T-helper 1 cell treated with Interleukin-12 subunit alpha and Interleukin-12 subunit beta and Interleukin-4 antibody, amounts not matched to agents 30 μg/mL and 1 μg/mL, for 36 hours (primary cell): ENCODE results near the gene RFTN1.

ENCODE experiments used
- H3K27ac Mint-ChIP-seq: one replicate; pipeline ENCODE4 v1.8.0; 2021; ENCODE audit warnings: mild to moderate bottlenecking, mixed read lengths
- H3K27me3 Mint-ChIP-seq: one replicate; pipeline ENCODE4 v1.8.0; 2021; ENCODE audit warnings: low read depth, mixed read lengths
- H3K36me3 Mint-ChIP-seq: one replicate; pipeline ENCODE4 v1.8.0; 2021; ENCODE audit warnings: low read depth, mixed read lengths
- H3K4me1 Mint-ChIP-seq: one replicate; pipeline ENCODE4 v1.8.0; 2021; ENCODE audit warnings: low read depth, mixed read lengths
- H3K4me3 Mint-ChIP-seq: one replicate; pipeline ENCODE4 v1.8.0; 2021; ENCODE audit warnings: mild to moderate bottlenecking, moderate library complexity, mixed read lengths
- H3K9me3 Mint-ChIP-seq: one replicate; pipeline ENCODE4 v1.8.0; 2021; ENCODE audit warnings: mixed read lengths

RFTN1 gene

DNA sequence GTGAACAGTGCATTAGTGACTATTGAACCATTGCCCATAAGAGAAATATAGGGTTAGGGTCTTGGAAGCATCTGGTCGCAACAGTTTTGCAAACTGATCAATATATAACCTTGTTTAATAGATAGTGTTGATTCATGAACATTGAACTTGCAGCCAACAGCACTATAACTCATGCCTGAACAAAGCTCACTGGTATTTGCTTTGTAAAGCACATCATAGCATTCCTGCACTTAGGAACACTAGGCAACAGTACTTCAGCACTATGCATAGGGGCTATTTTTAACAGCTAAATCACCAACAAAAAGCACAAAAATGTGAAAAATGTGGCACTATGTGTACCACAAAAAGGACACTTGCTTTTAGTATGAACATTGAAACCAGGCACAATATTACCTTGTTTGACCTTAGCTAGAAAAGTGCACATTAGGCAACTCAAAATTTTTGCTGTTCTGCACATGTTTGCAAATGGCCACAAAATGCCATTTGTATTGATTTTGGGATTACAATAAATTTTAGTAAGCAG is 180.5 kb downstream of the RFTN1 start:
- peaks cover 29% of the 10 kb centered on the region for H3K4me1 Mint-ChIP-seq
- peaks cover 70% of the 10 kb centered on the region for H3K36me3 Mint-ChIP-seq
- no peaks in the 10 kb centered on the region for H3K27me3 Mint-ChIP-seq
- H3K9me3 Mint-ChIP-seq = peaks cover 16% of the 10 kb centered on the region
- no peak overlapping the region for H3K4me3 Mint-ChIP-seq
- peak overlapping the region; percentile 77 for H3K27ac Mint-ChIP-seq

DNA sequence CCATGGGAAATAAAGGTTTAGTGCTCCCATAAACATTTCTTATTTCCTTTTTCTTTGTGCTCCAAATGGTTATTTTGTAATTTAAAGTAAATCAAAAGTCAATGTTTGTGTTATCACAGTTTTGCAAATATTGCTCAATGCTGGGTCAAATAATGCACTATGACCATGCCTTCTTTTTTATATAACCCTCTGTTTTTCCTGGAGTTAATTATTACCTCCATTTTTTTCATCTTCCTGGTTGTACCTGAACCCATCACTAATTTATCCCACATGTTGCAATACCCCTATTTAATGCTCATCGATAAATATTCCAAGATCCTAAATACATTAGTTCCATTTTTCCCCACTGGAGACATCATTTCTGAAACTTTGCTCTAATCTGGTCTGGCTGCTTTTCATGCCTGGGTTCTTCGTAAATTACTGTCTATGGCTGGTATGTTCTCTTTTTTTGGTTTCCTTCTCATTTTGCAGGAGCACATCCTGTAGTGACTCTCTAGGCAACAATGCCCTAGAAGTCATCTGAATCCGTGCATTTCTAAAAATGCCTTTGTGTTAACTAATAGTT is 182.1 kb downstream of the RFTN1 start:
- peaks cover 71% of the 10 kb centered on the region for H3K36me3 Mint-ChIP-seq

DNA sequence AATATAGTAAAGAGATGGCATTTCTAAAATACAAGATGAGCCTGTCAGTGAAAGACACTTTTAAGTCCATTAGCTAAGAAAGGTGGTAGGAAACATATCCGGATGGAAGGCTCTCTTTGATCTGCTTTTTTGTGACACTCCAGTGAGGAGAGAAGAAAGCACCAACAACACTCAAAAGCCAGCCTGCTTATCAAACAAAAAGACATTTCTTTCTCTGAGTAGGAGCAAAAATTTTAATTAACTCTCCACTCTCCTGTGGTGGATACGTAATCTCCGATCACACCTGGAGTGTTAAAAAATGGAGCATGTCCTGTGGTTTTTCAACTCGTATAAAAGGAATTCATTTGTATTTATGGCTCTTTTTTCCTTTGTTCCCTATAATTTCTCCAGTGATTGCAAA is 183.1 kb downstream of the RFTN1 start:
- H3K4me1 Mint-ChIP-seq = peaks cover 22% of the 10 kb centered on the region
- no peak overlapping the region for H3K4me3 Mint-ChIP-seq
- peaks cover 72% of the 10 kb centered on the region for H3K36me3 Mint-ChIP-seq
- no peaks in the 10 kb centered on the region for H3K27me3 Mint-ChIP-seq
- peaks cover 16% of the 10 kb centered on the region for H3K9me3 Mint-ChIP-seq
- H3K27ac Mint-ChIP-seq = no peak overlapping the region

More for the DNA sequence above, 182.1 kb downstream of the RFTN1 start:
- H3K27ac Mint-ChIP-seq = peak overlapping the region; percentile 21
- H3K4me1 Mint-ChIP-seq = peaks cover 25% of the 10 kb centered on the region
- H3K9me3 Mint-ChIP-seq = peaks cover 16% of the 10 kb centered on the region
- no peaks in the 10 kb centered on the region for H3K27me3 Mint-ChIP-seq
- no peak overlapping the region for H3K4me3 Mint-ChIP-seq

DNA sequence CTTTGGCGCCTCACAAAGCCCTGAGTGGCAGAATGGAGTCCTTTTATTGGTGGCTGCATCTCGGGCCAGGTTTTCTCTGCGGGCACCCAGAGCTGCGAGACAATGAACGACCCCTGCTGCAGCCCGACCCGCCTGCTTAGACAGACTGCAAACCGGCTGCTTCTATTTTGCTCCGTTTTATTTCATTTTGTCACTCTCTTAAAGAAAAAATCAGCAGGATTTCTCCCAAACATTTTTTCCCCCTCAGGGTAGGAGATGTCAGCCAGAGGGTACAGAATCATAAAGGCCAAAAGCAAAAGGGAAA is 183.7 kb downstream of the RFTN1 start:
- no peaks in the 10 kb centered on the region for H3K27me3 Mint-ChIP-seq
- H3K4me3 Mint-ChIP-seq = no peak overlapping the region
- no peak overlapping the region for H3K27ac Mint-ChIP-seq
- peaks cover 22% of the 10 kb centered on the region for H3K4me1 Mint-ChIP-seq
- peaks cover 16% of the 10 kb centered on the region for H3K9me3 Mint-ChIP-seq
- peaks cover 70% of the 10 kb centered on the region for H3K36me3 Mint-ChIP-seq

DNA sequence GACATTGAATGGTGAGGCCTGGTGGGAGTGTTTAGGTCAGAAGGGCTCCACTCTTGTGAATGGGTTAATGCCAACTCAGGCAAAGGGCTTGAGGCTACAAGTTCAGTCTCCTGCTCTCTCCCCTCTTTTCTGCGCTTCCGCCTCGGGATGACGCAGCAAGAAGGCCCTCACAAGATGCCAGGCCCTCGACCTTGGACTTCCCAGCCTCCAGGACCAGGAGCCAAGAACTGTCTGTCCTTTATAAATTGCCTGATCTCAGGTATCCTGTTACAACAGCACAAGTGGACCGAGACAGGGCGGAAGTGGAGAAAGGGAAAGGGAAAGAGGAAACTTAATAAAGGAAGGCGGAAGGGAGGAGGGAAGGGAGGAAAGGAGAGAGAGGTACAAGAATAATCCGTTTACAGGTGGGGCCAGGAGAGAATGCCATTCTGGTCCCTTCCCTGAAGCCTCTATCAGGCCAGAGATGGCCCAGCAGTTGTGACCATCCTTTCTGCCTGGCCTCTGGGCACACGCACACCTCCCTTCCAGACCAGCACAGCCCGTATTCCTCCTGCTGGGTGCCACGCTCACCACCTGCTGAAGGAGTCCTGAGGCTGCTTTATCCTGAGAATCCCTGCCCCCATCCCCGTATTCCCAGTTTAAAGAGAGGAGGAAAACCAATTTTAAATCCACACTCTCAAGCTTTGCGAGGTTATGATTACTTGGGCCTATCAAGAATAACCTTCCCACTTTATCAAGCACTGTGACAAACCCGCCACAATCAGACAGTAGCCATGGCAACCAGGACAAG is 184.3 kb downstream of the RFTN1 start:
- H3K27me3 Mint-ChIP-seq = no peaks in the 10 kb centered on the region
- H3K4me3 Mint-ChIP-seq = no peak overlapping the region
- H3K36me3 Mint-ChIP-seq = peaks cover 68% of the 10 kb centered on the region
- H3K27ac Mint-ChIP-seq = peak overlapping the region; percentile 60
- H3K4me1 Mint-ChIP-seq = peaks cover 23% of the 10 kb centered on the region
- peaks cover 16% of the 10 kb centered on the region for H3K9me3 Mint-ChIP-seq

DNA sequence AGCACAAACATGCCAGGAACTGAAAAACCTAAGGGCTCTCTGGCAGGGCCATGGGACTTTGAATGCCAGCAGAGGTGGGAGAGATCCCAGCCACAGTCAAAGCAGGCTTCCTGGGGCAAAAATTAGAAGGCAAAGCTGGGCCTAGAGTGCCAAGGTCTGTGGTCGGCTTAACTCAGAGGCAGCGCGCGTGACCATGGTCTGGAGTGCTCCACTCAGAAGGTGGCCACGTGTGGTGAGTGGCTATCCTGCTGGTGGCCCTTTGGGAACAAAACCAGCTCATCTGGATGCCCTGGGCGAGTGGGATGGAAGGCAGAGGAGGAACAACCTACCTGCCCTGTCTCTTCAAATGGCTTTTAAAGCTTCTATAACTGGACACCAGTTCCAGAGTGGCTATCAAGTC is 185.4 kb downstream of the RFTN1 start:
- Mint-ChIP-seq H3K27ac (no peak overlapping the region), H3K4me3 (no peak overlapping the region), H3K36me3 (peaks cover 71% of the 10 kb centered on the region)

DNA sequence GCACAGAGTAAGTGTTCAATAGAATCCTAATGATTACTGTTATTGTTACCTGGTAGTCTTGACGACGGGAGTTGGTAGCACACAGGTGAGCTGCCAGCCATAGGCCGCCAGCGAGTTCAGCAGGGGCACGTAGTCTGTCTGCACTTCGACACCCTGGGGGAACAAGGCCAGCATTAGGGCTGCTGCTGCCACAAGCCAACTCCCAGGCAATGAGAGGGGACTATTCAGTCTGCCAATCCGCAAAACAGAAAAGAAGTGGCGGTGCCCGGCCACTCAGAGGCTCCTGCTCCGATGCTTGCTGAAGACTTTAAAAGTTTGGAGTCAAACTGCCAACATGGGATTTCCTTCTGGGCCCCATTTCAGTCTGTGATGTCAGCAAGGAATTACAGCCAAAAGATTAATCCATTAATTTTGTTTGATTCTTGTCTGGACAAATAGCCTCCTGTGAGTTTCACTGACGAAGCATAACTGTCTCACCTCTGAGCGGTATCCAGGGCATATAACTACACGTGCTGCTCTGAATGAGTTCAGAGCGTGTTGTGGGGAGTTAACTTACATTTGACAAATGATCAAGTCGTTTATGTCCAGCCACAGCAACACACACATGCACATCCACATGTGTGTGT is 186.7 kb downstream of the RFTN1 start:
- H3K4me3 Mint-ChIP-seq = no peak overlapping the region
- no peaks in the 10 kb centered on the region for H3K27me3 Mint-ChIP-seq
- peaks cover 14% of the 10 kb centered on the region for H3K4me1 Mint-ChIP-seq
- peaks cover 6% of the 10 kb centered on the region for H3K9me3 Mint-ChIP-seq
- H3K36me3 Mint-ChIP-seq = peaks cover 65% of the 10 kb centered on the region
- peak overlapping the region; percentile 11 for H3K27ac Mint-ChIP-seq

More for the DNA sequence above, 185.4 kb downstream of the RFTN1 start:
- H3K27me3 Mint-ChIP-seq = no peaks in the 10 kb centered on the region
- H3K4me1 Mint-ChIP-seq = peaks cover 22% of the 10 kb centered on the region
- peaks cover 16% of the 10 kb centered on the region for H3K9me3 Mint-ChIP-seq

DNA sequence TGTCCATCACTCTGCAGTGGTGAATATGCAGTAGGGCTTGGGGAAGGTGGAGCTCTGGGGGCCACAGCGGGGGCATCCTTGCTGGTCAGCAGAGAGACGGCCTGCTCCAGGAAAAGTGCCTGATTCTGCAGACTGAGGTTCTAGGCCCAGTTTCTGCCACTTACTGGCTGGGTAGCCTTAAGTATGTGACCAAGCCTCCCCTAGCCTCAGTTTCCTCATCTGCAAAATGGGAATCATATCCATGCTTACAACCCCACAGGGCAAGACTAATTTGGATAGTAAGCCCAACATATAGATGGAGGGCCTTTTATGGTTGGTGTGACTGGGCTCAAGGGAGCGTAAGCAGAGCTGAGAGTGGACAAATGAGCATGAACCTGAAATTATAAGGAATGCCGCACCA is 187.6 kb downstream of the RFTN1 start:
- H3K27ac Mint-ChIP-seq = no peak overlapping the region
- H3K4me1 Mint-ChIP-seq = peaks cover 17% of the 10 kb centered on the region
- H3K27me3 Mint-ChIP-seq = no peaks in the 10 kb centered on the region
- H3K36me3 Mint-ChIP-seq = peaks cover 62% of the 10 kb centered on the region
- H3K9me3 Mint-ChIP-seq = no peaks in the 10 kb centered on the region
- no peak overlapping the region for H3K4me3 Mint-ChIP-seq

DNA sequence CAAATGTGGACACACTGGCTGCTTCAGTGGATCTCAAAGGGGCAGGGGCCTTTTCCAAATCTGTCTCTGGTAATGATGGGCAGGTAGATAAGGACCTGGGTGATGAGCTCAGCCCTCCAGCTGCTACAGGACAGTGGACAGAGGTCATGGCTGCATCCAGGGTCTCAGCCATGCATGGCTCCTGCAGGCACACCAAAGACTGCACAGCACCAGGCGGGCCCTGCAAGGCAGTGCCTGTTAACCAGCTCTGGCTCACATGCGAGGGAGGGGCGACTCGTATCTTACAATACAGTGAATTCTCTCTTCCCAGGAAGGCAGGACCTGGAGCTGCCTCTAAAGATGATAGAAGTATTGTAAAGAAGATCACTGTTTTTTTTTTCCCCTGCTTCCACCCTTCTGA is 189.8 kb downstream of the RFTN1 start:
- Mint-ChIP-seq H3K4me3 (no peak overlapping the region), H3K9me3 (no peaks in the 10 kb centered on the region), H3K27ac (no peak overlapping the region), H3K36me3 (peaks cover 66% of the 10 kb centered on the region), H3K27me3 (no peaks in the 10 kb centered on the region), H3K4me1 (peaks cover 32% of the 10 kb centered on the region)

DNA sequence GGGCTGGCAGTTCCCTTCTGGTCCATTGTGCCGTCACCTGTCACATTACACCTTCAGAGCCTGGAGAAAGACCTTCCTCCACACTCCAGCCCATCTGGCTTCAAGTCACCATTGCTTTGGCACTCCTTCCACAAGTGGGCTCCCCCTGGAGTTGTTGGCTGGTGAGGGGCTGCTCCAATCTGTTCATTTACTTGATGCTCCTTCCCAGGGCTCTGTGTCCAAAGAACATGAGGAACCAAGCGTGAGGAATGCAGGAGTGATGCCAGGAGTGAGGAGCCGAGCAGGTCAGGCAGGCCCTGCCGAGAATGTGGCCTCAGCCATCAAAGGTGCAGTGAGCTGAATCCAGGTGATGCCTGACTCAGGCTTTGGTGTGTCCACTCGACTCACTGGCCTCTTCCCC is 191.3 kb downstream of the RFTN1 start:
- Mint-ChIP-seq H3K4me3 (no peak overlapping the region), H3K27me3 (no peaks in the 10 kb centered on the region), H3K9me3 (no peaks in the 10 kb centered on the region), H3K36me3 (peaks cover 69% of the 10 kb centered on the region), H3K27ac (no peak overlapping the region), H3K4me1 (peaks cover 47% of the 10 kb centered on the region)

DNA sequence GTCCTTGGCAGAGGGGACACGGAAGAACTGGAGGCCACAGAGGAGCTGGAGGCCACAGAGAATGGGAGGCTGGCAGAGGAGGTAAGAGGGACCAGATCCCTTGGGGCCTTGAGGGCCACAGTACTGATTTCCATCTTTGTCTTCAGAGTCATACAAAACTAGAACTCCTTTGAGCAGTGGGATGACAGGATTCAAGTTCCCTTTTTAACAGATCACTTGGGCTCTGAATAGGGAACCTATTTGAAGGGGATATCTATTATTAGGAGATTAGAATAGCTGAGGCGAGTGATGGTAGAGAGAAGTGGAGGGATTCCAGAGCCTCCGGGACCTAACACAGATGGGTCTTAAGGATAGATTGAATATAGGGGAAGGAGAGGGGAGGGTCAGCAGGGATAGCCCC is 192.8 kb downstream of the RFTN1 start:
- Mint-ChIP-seq H3K36me3 (peaks cover 68% of the 10 kb centered on the region), H3K4me3 (no peak overlapping the region), H3K27me3 (no peaks in the 10 kb centered on the region), H3K27ac (peak overlapping the region; percentile 68), H3K4me1 (peaks cover 60% of the 10 kb centered on the region), H3K9me3 (no peaks in the 10 kb centered on the region)

DNA sequence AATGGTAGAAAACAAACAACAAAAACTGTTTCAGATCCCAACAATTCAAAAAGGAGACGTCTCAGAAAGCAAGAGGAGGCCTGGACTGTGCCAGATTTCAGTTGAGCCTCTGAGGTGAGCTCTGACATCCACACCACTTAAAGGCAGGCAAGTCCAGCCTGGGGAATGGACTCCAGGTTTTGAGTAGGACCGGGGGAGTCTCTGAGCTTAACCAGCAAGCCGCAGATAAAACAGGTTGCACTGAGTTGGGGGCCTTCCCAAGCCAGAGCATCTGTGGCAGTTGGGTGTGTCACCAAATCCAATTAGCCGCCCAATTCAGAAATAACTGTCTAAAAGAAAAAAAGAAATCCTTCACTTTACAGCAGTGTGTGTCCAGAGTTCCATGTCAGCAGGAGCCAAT is 193.8 kb downstream of the RFTN1 start:
- Mint-ChIP-seq H3K9me3 (no peaks in the 10 kb centered on the region), H3K4me3 (no peak overlapping the region), H3K27me3 (no peaks in the 10 kb centered on the region), H3K27ac (peak overlapping the region; percentile 86), H3K4me1 (peaks cover 62% of the 10 kb centered on the region), H3K36me3 (peaks cover 66% of the 10 kb centered on the region)

DNA sequence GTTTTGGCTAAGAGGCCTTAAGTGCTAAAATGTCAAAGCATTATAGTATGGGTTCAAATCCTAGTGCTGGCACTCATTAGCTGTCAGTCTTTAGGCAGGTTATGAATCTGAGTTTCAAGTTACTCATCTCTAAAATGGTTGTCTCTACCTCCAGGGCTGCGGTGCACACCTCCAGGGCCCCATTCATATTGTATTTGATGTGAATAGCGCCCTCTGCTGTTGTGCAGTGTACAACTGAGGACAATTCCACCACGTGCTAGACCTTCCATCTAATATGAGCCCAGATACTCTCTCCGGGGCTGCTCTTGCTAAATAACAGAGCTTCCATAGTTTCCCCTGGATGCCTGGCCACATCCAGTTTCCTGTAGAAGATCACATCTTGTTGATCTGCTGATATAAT is 194.2 kb downstream of the RFTN1 start:
- peaks cover 64% of the 10 kb centered on the region for H3K36me3 Mint-ChIP-seq
- peaks cover 62% of the 10 kb centered on the region for H3K4me1 Mint-ChIP-seq
- H3K27ac Mint-ChIP-seq = peak overlapping the region; percentile 86
- no peaks in the 10 kb centered on the region for H3K9me3 Mint-ChIP-seq
- H3K27me3 Mint-ChIP-seq = no peaks in the 10 kb centered on the region
- no peak overlapping the region for H3K4me3 Mint-ChIP-seq

DNA sequence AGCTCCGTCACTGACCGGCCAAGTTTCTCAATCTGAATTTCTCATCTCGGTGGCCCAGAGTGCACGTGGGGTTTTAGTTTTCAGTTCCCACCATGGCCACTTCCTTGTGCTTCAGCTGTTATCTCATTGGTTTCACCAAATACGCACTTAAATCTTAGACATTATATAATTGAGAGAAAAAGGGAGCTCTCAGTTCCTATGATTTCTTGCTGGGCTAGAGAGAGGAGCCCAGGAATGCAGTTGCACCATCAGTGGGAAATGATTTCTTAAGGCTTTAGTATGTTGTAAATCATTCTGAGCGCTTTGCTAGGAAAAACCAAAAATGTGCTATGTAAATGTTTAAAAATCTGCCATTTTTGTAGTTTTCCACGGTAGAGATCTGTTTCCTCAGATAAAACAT is 195.3 kb downstream of the RFTN1 start:
- Mint-ChIP-seq H3K36me3 (peaks cover 66% of the 10 kb centered on the region), H3K27ac (peak overlapping the region; percentile 49), H3K9me3 (no peaks in the 10 kb centered on the region), H3K4me3 (no peak overlapping the region), H3K27me3 (no peaks in the 10 kb centered on the region), H3K4me1 (peaks cover 72% of the 10 kb centered on the region)

DNA sequence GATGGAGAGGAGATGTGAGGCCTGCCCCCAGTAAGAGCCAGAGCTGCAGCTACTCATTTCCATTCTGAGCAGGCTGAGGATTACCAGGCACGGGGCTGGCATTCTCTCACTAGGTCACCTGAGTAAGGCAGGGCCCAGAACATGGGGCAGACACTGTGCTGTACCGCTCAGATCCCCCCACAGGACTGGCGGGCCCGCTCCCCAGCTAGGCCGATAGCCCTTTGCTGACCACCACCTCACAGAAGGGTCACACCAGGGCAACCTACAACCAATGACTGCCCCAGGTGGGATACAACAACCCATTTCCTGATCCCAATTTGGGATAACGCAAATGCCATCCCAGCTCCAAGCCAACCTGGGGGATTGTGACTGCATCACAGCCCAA is 195.9 kb downstream of the RFTN1 start:
- Mint-ChIP-seq H3K36me3 (peaks cover 69% of the 10 kb centered on the region), H3K27ac (peak overlapping the region; percentile 57), H3K4me1 (peaks cover 75% of the 10 kb centered on the region), H3K9me3 (no peaks in the 10 kb centered on the region), H3K4me3 (no peak overlapping the region), H3K27me3 (no peaks in the 10 kb centered on the region)
